ENCODE measurements around the gene TMEM201.
A peak's percentile ranks its signal among the peaks of the same experiment; 100 is the strongest.
"Not testable (repeated sequence)": the region's sequence is repeated elsewhere in the genome, so short reads cannot be mapped to it uniquely, and the experiment has no call there.

TMEM201 gene

GRCh38 chr1:9588551-9589143 is at the start of gene TMEM201:
Gene TMEM201, plus strand, starts transcription at chr1:9588911. Its CDS starts 20 bp downstream, at chr1:9588931.
- DNase-seq (ENCODE audit: low read depth): peak; percentile 80

GRCh38 chr1:9539165-9539828 is 49.4 kb upstream of the TMEM201 start, which contains the start of gene SLC25A33:
Gene SLC25A33, plus strand, starts transcription at chr1:9539465. Its CDS starts 227 bp downstream, at chr1:9539692.
- DNase-seq (ENCODE audit: low read depth): peak; percentile 96

- peak; percentile 17 for DNase-seq (ENCODE audit: low read depth)
Measured at GRCh38 chr1:9539829-9540550, 48.7 kb upstream of the TMEM201 start.

- no peak for DNase-seq (ENCODE audit: low read depth)
Measured at GRCh38 chr1:9542430-9542829, 46.3 kb upstream of the TMEM201 start.

- DNase-seq (ENCODE audit: low read depth): no peak
Measured at GRCh38 chr1:9544926-9545325, 43.8 kb upstream of the TMEM201 start.

- no peak for DNase-seq (ENCODE audit: low read depth)
Measured at GRCh38 chr1:9549955-9550546, 38.7 kb upstream of the TMEM201 start.

- DNase-seq (ENCODE audit: low read depth): no peak
Measured at GRCh38 chr1:9551984-9552383, 36.7 kb upstream of the TMEM201 start.

GRCh38 chr1:9553736-9554144 is 35.0 kb upstream of the TMEM201 start:
- peak; percentile 33 for DNase-seq (ENCODE audit: low read depth)

- DNase-seq (ENCODE audit: low read depth): no peak
Measured at GRCh38 chr1:9555942-9556341, 32.8 kb upstream of the TMEM201 start.

GRCh38 chr1:9557624-9558023 is 31.1 kb upstream of the TMEM201 start:
- DNase-seq (ENCODE audit: low read depth): no peak

- DNase-seq (ENCODE audit: low read depth): no peak
Measured at GRCh38 chr1:9558271-9558945, 30.3 kb upstream of the TMEM201 start.

- no peak for DNase-seq (ENCODE audit: low read depth)
Measured at GRCh38 chr1:9558946-9559545, 29.7 kb upstream of the TMEM201 start.

GRCh38 chr1:9559673-9560072 is 29.0 kb upstream of the TMEM201 start:
- DNase-seq (ENCODE audit: low read depth): no peak

- DNase-seq (ENCODE audit: low read depth): not testable (repeated sequence)
Measured at GRCh38 chr1:9560090-9560489, 28.6 kb upstream of the TMEM201 start.

- DNase-seq (ENCODE audit: low read depth): peak; percentile 98
Measured at GRCh38 chr1:9561429-9561828, 27.3 kb upstream of the TMEM201 start.

- no peak for DNase-seq (ENCODE audit: low read depth)
Measured at GRCh38 chr1:9569267-9569666, 19.4 kb upstream of the TMEM201 start.

- DNase-seq (ENCODE audit: low read depth): not testable (repeated sequence)
Measured at GRCh38 chr1:9570886-9571529, 17.7 kb upstream of the TMEM201 start.

- DNase-seq (ENCODE audit: low read depth): peak; percentile 27
Measured at GRCh38 chr1:9573723-9574122, 15.0 kb upstream of the TMEM201 start.

GRCh38 chr1:9575486-9575885 is 13.2 kb upstream of the TMEM201 start:
- DNase-seq (ENCODE audit: low read depth): no peak

GRCh38 chr1:9576903-9577302 is 11.8 kb upstream of the TMEM201 start:
- DNase-seq (ENCODE audit: low read depth): no peak

GRCh38 chr1:9577423-9577822 is 11.3 kb upstream of the TMEM201 start:
- no peak for DNase-seq (ENCODE audit: low read depth)

Data from amniotic epithelial cell (primary cell).